Pericardium fibroblast (primary cell): Measurements from ENCODE around the gene TBC1D3B. TPM values are rescaled to one million over a fixed set of nuclear protein-coding genes. Genes with fewer than 3 reads are reported as not detected.

ENCODE experiments used
- total RNA-seq: library from RNA; depleted of rRNA; stranded (reverse); fragments of >200 nt; gene quantifications from 2 replicates; pipeline ENCODE4 v1.2.3, GENCODE V29; 2015

Gene TBC1D3B
- not detected in 2 replicates for total RNA-seq

GRCh38 chr17:36176536-36176935 is at the start of gene TBC1D3B:
TSS of gene TBC1D3B (minus strand) at chr17:36176636. CDS start at chr17:36175050, 1,586 bp downstream.

GRCh38 chr17:36210439-36211211 is 34.2 kb upstream of the TBC1D3B start, which contains the start of gene CCL4L2:
TSS of gene CCL4L2 (plus strand) at chr17:36211063.

Other genes starting within 250 kb of the TBC1D3B start
- gene RDM1, start 245.9 kb downstream of the TBC1D3B start, total RNA-seq = 0.70 TPM in 1 of 2 replicates, not detected in the other
- not detected in 2 replicates for gene LYZL6, start 232.9 kb downstream of the TBC1D3B start, total RNA-seq
- gene CCL16, start 195.1 kb downstream of the TBC1D3B start, total RNA-seq = not detected in 2 replicates
- gene CCL14, start 189.9 kb downstream of the TBC1D3B start, total RNA-seq = not detected in 2 replicates
- not detected in 2 replicates for gene CCL15, start 175.1 kb downstream of the TBC1D3B start, total RNA-seq
- not detected in 2 replicates for gene CCL23, start 158.7 kb downstream of the TBC1D3B start, total RNA-seq
- not detected in 2 replicates for gene CCL18, start 112.4 kb downstream of the TBC1D3B start, total RNA-seq
- gene CCL3, start 86.5 kb downstream of the TBC1D3B start, total RNA-seq = not detected in 2 replicates
- not detected in 2 replicates for gene CCL4, start 72.8 kb downstream of the TBC1D3B start, total RNA-seq
- not detected in 2 replicates for gene CCL3L1, start 20.1 kb upstream of the TBC1D3B start, total RNA-seq
- gene CCL4L2, start 34.4 kb upstream of the TBC1D3B start, total RNA-seq = not detected in 2 replicates
- not detected in 2 replicates for gene TBC1D3I, start 87.9 kb upstream of the TBC1D3B start, total RNA-seq
- gene TBC1D3G, start 147.2 kb upstream of the TBC1D3B start, total RNA-seq = under 0.01 TPM in 1 of 2 replicates, not detected in the other
- gene TBC1D3H, start 211.8 kb upstream of the TBC1D3B start, total RNA-seq = not detected in 2 replicates